HG02840 (cell line): ENCODE results near the gene ADCYAP1R1.

Source experiments
- ATAC-seq: cut with Tn5 transposase; IDR thresholded peaks from one replicate; pipeline ENCODE4 v1.9.1; 2021; ENCODE audit warnings: mild to moderate bottlenecking, moderate library complexity, moderate number of reproducible peaks; ENCODE audit not compliant: unreplicated experiment, low FRiP score

The ADCYAP1R1 gene

GRCh38 chr7:31102973-31103850 is 51.1 kb downstream of the ADCYAP1R1 start:
- ATAC-seq: no peak

GRCh38 chr7:31104361-31105255 is 52.5 kb downstream of the ADCYAP1R1 start:
- ATAC-seq: no peak

GRCh38 chr7:31105256-31105950 is 53.3 kb downstream of the ADCYAP1R1 start:
- ATAC-seq: no peak

DNA sequence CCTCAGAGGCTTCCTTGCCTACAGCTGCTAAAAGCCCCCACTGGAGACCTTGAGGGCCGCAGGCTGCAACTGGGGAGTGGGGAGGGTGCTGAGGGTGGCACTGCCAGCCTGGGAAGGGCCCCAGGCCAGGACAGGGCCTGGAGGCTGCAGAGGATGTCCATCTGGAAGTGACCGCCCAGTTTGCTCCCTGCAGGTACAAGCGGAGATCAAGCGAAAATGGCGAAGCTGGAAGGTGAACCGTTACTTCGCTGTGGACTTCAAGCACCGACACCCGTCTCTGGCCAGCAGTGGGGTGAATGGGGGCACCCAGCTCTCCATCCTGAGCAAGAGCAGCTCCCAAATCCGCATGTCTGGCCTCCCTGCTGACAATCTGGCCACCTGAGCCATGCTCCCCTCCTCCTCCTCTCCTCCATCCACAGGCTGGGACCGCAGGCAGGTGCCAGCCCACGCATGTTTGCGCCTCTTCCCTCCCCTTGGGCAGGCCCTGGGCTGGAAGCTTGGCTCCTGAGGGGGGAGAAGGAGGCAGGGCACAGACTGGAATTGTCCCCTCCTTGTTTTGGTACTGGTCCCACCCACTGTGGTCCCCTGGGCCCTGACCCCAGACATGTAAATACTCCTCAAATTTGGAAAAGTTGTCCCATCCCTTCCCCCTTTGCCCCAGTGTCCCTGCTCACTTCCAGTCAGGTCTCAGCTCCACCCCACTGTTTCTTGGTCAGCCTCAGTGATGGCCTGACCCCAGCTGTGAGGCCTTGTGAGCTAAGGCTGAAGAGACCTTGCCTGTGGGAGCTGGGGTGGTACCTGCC is 54.4 kb downstream of the ADCYAP1R1 start:
- no peak for ATAC-seq

GRCh38 chr7:31107106-31108090 is 55.3 kb downstream of the ADCYAP1R1 start:
- no peak for ATAC-seq

DNA sequence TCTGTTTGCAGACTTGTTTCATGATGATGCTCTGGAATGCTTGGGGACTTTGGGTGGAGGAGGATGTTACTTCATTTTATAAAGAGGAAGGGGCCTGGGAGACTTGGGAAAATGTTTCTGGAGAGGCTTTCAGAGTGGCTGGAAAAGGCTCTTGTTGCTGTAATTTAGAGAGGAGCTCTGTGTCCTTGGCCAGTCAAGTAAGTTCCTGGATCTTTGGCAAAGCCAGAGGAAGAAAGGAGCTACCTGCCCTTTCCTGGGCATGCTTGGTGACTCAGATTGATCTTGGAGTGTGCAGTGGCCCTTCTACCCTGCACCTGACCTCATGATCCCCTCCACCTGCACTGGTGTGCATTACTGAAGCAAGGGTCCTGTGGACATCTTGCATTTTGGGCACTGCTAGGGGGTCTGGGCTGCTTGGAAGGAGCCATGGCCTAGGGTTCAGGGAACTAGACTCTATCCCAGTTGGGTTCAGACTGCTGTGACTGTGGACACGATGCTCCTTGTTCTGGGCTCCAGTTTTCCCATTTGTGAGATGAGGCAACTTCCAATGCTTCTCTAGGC is 56.1 kb downstream of the ADCYAP1R1 start:
- no peak for ATAC-seq

- ATAC-seq: no peak
Observed at GRCh38 chr7:31109751-31110150, 57.6 kb downstream of the ADCYAP1R1 start.

- no peak for ATAC-seq
Observed at GRCh38 chr7:31110331-31111108, 58.4 kb downstream of the ADCYAP1R1 start.

DNA sequence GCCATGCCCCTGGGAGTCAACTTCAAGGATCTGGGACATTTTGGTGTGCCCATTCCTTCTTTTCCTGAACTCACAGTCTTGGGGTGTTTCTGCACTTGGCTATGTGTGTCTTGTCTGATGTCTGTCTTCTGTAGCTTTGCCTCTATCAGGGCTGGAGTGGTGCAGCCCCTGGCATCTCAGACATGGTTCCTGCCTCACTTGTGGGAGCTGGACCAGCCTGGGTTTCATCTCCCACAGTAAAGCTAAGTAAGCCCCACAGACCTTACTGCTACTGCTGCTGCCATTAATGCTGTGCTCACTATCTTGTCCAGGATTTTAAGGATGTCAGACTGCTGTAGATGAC is 59.0 kb downstream of the ADCYAP1R1 start:
- no peak for ATAC-seq

DNA sequence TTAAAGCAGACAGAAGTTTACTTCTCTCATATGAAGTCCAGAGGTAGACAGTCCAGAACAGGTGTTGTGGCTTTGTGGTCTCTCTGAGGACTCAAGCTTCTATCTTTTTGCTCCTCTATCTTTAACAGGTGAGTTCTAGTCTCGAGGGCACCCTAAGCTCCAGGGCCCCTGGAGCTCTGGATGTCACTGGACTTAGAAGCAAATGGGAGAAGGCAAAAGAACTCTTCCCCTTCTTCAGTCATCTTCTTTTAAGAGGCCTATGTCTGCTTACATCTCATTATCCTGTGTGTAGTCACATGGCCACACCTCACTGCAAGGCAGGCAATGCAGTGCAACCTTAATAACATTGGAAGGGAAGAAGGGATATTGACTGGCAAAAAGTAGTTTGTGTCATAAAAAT is 61.6 kb downstream of the ADCYAP1R1 start:
- no peak for ATAC-seq

DNA sequence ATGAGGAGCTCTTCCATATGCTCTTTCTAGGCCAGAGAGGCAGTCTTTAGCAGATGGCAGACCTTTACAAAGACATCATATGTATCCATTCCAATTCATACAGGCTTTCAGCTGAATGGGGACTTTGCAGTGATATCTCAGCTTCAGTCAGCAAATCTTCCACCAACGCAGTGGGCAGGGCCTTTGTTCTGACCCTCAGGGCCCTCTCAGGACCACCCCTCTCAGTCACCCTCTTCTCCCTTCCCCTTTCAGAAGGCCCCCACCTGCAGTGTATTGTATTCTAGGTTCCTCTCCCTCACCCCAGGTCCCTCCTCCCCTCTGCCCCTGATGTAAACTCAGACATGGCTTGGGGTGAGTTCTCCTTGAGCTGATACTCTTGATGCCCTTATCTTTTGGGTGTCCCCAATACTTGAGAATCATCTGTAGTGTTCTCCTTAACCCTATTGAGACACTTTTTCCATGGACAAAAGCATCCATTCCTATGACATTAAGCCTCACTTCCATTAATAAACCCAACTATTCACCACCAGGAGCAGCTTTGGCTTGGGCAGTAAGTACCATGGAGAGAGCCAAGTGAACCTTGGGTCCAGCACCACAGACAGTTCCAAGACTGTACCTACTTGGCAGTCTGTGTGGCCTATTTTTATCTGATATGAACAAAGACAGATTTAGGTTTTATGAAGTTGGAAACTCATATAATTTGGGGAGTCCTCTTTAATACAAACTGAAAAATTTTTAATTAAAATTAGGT is 62.7 kb downstream of the ADCYAP1R1 start:
- no peak for ATAC-seq

DNA sequence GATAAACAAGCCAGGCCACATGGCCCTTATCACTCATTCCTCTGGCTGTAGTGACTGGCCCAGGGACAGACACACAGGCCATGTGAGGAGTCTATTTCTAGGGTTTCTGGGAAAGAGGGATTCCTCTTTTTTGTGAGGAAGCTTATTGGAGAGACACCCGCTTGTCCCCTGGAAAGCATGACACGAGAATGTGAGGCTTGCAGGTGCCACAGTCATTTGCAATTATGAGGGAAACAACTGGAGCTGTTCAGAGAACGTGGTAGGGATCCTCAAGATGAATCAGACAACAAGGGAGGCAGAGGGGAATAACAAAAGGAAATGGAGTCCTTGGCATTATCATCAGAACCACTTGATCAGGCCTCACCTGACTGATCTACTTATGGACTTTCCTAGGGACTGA is 64.5 kb downstream of the ADCYAP1R1 start:
- ATAC-seq: no peak

DNA sequence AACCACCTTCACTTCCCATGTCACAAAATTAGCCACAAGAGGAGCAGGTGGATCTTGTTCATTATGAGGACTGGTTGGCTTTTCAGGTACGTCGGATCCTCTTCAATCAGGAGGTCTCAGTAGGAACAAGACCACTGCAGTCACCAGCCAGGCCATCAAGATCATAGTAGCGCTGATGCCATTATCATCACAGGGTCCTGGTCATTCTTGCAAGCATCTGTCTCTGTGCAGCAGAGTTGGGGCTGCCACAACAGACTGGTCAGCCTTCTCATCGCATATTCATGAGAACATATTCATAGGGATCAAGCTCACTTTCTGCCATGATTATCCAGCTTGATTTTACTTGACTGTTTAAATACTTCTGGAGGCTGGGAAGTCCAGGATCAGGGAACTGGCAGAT is 67.1 kb downstream of the ADCYAP1R1 start:
- no peak for ATAC-seq

DNA sequence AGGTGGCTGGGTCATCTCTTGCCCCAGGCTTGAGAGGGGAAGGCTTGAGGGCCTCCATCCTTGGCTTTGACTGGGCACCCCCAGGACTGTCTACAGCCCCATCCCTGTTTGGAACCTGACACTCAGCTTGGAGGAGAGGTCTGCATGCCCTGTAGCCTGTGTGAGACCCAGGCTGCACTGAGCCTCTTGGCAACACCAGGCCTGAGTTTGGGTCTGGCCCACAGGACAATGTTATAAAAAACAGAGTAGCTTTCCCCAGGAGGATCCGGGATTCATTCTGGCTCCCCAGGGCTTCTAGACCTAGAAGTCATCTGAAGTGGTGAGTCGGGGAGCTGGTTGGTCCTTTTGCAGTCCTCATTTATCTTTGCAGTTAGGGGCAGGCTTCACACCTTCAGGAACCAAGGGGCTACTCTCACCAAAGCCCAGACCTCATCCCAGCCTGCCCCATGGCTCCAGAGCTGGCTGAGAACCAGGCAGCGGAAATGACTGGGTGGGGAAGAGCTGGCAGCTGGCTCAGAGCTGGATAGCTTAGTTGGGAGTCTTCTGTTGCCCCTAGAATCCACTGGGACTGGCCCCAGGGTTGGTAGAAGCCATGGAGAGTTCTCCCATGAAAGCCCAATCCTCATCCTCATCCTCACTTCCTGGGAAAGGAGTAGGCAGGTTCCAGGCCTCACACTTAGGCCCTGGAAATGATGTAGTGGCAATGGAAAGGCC is 68.8 kb downstream of the ADCYAP1R1 start:
- ATAC-seq: no peak

DNA sequence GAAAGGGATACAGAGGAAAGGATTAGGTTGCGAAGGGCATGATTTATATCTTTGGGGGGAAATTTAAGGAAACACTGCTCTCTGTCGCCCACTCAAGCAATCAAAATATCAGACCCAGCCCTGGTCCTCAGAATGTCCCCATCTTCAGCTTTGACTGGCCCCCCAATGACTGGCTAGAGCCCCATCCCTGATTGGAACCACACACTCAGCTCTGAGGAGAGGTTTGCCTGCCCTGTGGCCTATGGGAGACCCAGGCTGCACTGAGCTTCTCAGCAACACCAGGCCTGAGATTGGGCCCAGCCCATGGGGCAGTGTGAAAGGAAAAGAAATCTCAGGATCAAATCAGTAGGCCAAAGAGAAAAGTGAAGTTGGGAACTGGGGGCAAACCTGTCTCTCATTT is 69.5 kb downstream of the ADCYAP1R1 start:
- ATAC-seq: no peak

GRCh38 chr7:31122649-31123058 is 70.5 kb downstream of the ADCYAP1R1 start:
- ATAC-seq: no peak

GRCh38 chr7:31123321-31123720 is 71.2 kb downstream of the ADCYAP1R1 start:
- ATAC-seq: no peak
